OCI-LY1 (cell line): ENCODE results near the gene MON1A.

Source experiments
- H2AFZ ChIP-seq: fragments of 200-600 bp; sonication (generic), shearing (Covaris generic); 2 replicates; pipeline ENCODE4 v1.6.0; 2014; ENCODE audit warnings: antibody characterized with exemption, mild to moderate bottlenecking, low read length
- H3F3A ChIP-seq: fragments of 200-600 bp; sonication (generic), shearing (Covaris generic); 2 replicates; pipeline ENCODE4 v1.6.0; 2014; ENCODE audit warnings: mild to moderate bottlenecking, antibody characterized with exemption, low read length, moderate library complexity; ENCODE audit not compliant: insufficient read depth
- H3K27ac ChIP-seq: fragments of 200-600 bp; sonication (generic); 2 replicates; pipeline ENCODE4 v1.5.1; 2014; ENCODE audit warnings: low read length, mixed run types, mild to moderate bottlenecking, low read depth; ENCODE audit not compliant: poor library complexity, severe bottlenecking
- H3K27me3 ChIP-seq: fragments of 200-600 bp; sonication (generic); 2 replicates; pipeline ENCODE4 v1.6.0; 2014; ENCODE audit warnings: antibody characterized with exemption, mild to moderate bottlenecking, low read length, moderate library complexity; ENCODE audit not compliant: insufficient read depth
- H3K36me3 ChIP-seq: fragments of 200-600 bp; sonication (generic); 2 replicates; pipeline ENCODE4 v1.6.1; 2014; ENCODE audit warnings: mild to moderate bottlenecking, antibody characterized with exemption, low read length, moderate library complexity, mixed read lengths; ENCODE audit not compliant: insufficient read depth
- H3K4me1 ChIP-seq: fragments of 200-600 bp; sonication (generic); 2 replicates; pipeline ENCODE4 v1.5.1; 2014; ENCODE audit warnings: mild to moderate bottlenecking, low read length, moderate library complexity; ENCODE audit not compliant: insufficient read depth, severe bottlenecking
- H3K4me2 ChIP-seq: fragments of 200-600 bp; sonication (generic), shearing (Covaris generic); 2 replicates; pipeline ENCODE4 v1.6.1; 2014; ENCODE audit warnings: low read length
- H3K4me3 ChIP-seq: fragments of 200-600 bp; sonication (generic); 2 replicates; pipeline ENCODE4 v1.5.1; 2014; ENCODE audit warnings: low read length, low read depth, mild to moderate bottlenecking, mixed read lengths; ENCODE audit not compliant: poor library complexity, severe bottlenecking
- H3K79me2 ChIP-seq: fragments of 200-600 bp; shearing (Covaris generic); 2 replicates; pipeline ENCODE4 v1.6.1; 2016; ENCODE audit warnings: mixed run types, low read length, mixed read lengths; ENCODE audit not compliant: insufficient read depth
- H3K9ac ChIP-seq: fragments of 200-600 bp; sonication (generic), shearing (Covaris generic); 2 replicates; pipeline ENCODE4 v1.6.1; 2014; ENCODE audit warnings: mild to moderate bottlenecking, low read length, mixed read lengths
- H3K9me2 ChIP-seq: fragments of 200-600 bp; sonication (generic), shearing (Covaris generic); 2 replicates; pipeline ENCODE4 v1.6.1; 2014; ENCODE audit warnings: low read depth, mild to moderate bottlenecking, low read length, mixed read lengths
- H3K9me3 ChIP-seq: fragments of 200-600 bp; shearing (Covaris generic); 2 replicates; pipeline ENCODE4 v1.6.1; 2014; ENCODE audit warnings: low read length, mixed read lengths
- H4K20me1 ChIP-seq: fragments of 200-600 bp; sonication (generic), shearing (Covaris generic); 2 replicates; pipeline ENCODE4 v1.6.0; 2016; ENCODE audit warnings: mild to moderate bottlenecking, low read length; ENCODE audit not compliant: insufficient read depth
- EZH2 ChIP-seq: fragments of 200-600 bp; sonication (generic), shearing (Covaris generic); IDR thresholded peaks from 2 replicates; pipeline ENCODE4 v1.8.0; 2017; ENCODE audit warnings: borderline replicate concordance, mixed run types, mild to moderate bottlenecking, antibody characterized with exemption, low read length, moderate library complexity, mixed read lengths
- TF ChIP-seq, protein P1 (sequence below): fragments of 200-600 bp; sonication (generic), shearing (Covaris generic); IDR thresholded peaks from 2 replicates; pipeline ENCODE4 v1.5.1; 2017; ENCODE audit warnings: mild to moderate bottlenecking, antibody characterized with exemption, low read length, moderate library complexity, mixed read lengths

MON1A gene

DNA sequence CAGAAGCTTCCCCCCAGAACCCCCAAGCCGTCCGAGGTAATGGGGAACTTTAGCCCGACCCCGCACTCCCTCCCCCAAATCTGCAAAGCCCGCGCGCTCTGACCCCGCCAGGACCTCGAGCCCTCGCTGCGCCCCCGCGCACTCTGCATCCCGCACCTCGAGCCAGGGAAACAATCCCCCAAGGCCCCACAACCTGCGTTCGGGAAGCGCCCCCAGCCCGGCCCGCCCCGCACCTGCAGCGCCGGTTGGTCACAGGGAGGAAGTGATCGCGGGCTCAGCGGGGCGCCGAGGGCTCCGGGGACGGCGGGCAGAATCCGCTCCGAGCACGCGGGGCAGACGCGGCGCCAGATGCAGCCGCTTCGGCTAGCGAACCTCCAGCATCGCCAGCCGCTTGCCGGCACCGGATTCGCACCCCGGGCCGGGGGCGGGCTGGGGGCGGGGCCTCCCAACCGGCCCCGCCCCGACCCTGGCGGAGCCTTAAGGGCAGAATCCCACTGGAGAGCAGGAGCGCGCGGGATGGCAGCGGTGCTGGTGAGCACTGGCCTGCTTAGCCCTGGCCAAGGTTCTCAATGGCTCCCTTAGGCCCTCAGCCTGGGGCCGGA, 60.0 kb downstream of the MON1A start, which contains the start of gene CAMKV:
TSS of gene CAMKV (minus strand) at position 382 of the 602 bp plus-strand sequence. CDS start 7,518 bp downstream, outside the sequence.
- Histone ChIP-seq H3K4me2 (peak within 1 kb of the TSS; percentile 40), H4K20me1 (no peaks in the 10 kb centered on the region), H3F3A (no peaks in the 10 kb centered on the region), H3K36me3 (no peaks in the 10 kb centered on the region), H3K9me3 (no peaks in the 10 kb centered on the region), H3K9me2 (no peaks in the 10 kb centered on the region), H3K9ac (no peak within 1 kb of the TSS), H2AFZ (no peak within 1 kb of the TSS), H3K27ac (no peak within 1 kb of the TSS), H3K27me3 (no peaks in the 10 kb centered on the region), H3K79me2 (no peaks in the 10 kb centered on the region), H3K4me3 (peak within 1 kb of the TSS; percentile 36), H3K4me1 (peaks cover 8% of the 10 kb centered on the region)
- TF ChIP-seq, protein P1, sequence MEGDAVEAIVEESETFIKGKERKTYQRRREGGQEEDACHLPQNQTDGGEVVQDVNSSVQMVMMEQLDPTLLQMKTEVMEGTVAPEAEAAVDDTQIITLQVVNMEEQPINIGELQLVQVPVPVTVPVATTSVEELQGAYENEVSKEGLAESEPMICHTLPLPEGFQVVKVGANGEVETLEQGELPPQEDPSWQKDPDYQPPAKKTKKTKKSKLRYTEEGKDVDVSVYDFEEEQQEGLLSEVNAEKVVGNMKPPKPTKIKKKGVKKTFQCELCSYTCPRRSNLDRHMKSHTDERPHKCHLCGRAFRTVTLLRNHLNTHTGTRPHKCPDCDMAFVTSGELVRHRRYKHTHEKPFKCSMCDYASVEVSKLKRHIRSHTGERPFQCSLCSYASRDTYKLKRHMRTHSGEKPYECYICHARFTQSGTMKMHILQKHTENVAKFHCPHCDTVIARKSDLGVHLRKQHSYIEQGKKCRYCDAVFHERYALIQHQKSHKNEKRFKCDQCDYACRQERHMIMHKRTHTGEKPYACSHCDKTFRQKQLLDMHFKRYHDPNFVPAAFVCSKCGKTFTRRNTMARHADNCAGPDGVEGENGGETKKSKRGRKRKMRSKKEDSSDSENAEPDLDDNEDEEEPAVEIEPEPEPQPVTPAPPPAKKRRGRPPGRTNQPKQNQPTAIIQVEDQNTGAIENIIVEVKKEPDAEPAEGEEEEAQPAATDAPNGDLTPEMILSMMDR: no peak

DNA sequence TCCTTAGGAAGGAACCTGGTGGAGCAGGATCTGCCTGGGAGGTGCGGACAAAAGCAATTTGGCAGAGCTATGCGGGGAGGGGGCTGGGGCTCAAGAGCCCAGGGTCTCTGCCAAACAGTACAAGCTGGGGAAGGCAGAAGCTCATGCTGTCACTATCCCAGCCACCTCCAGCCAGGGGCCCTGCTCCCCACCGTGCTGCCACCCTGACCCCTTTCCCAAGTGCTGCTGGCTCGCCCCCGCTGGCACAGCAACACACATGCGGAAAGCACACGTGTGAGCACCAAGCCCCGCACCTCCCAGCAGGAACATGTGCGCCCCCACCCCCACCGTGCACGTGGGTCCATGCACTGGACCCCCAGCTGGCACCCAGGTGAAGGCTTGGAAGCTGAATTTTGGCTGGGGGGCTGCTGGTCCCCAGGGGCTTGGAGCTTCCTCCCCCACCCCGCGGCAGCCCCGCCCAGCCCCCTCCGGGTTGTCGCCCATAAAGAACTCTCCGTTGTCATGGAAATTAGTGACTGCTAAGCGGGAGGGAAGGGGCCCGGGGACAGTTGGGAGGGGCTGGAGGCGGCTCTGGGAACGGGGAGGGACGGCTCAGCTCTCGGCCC, 60.6 kb downstream of the MON1A start:
- Histone ChIP-seq H3K27me3 (no peaks in the 10 kb centered on the region), H3K4me3 (peak overlapping the region; percentile 36)
- TF ChIP-seq, protein P1: no peak
- no peak for TF ChIP-seq EZH2

DNA sequence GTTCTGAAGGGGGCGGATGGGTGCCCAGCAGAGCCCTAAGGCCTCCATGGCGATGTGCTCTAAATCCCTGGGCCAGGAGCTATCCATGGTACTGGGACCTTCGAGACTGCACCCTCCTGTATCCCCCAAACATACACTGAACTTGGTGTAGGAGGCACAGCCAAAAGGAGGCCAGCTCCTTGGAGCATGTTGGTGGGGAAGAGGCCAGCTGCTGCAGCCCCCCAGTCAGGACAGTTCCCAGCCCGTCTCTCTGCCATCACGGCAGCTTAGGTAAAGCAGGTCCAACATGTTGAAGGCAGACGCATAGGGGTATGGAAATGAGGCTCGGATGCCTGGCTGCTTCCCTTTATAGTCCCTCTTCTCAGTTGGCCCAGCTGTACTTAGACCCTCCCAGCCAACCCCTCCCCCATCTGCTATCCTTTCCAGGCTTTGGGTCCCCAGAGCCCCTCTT, 61.7 kb downstream of the MON1A start:
- no peaks in the 10 kb centered on the region for H3K27me3 ChIP-seq
- no peak overlapping the region for H3K4me3 ChIP-seq
- no peaks in the 10 kb centered on the region for H3F3A ChIP-seq
- H3K9ac ChIP-seq: no peak overlapping the region
- H2AFZ ChIP-seq: no peak overlapping the region
- H3K9me2 ChIP-seq: no peaks in the 10 kb centered on the region
- H4K20me1 ChIP-seq: no peaks in the 10 kb centered on the region
- H3K27ac ChIP-seq: no peak overlapping the region
- no peaks in the 10 kb centered on the region for H3K36me3 ChIP-seq
- peaks cover 8% of the 10 kb centered on the region for H3K4me1 ChIP-seq
- H3K79me2 ChIP-seq: no peaks in the 10 kb centered on the region
- H3K4me2 ChIP-seq: no peak overlapping the region
- H3K9me3 ChIP-seq: no peaks in the 10 kb centered on the region
- no peak for TF ChIP-seq EZH2
- TF ChIP-seq, protein P1: no peak

More for the DNA sequence above, 60.6 kb downstream of the MON1A start:
- Histone ChIP-seq H3F3A (no peaks in the 10 kb centered on the region), H3K9ac (no peak overlapping the region), H3K79me2 (no peaks in the 10 kb centered on the region), H3K9me3 (no peaks in the 10 kb centered on the region), H4K20me1 (no peaks in the 10 kb centered on the region), H2AFZ (no peak overlapping the region), H3K4me2 (peak overlapping the region; percentile 40), H3K4me1 (peaks cover 8% of the 10 kb centered on the region), H3K9me2 (no peaks in the 10 kb centered on the region), H3K36me3 (no peaks in the 10 kb centered on the region), H3K27ac (no peak overlapping the region)
